Renal pelvis (tissue), 4 donors: ENCODE results near the gene AOPEP. TPM values are rescaled to one million over a fixed set of nuclear protein-coding genes. Genes with fewer than 3 reads are reported as not detected.

Experiments used
- DNase-seq: peaks from one replicate; pipeline ENCODE4 v3.0.0-alpha.2; 2013
- polyA plus RNA-seq, 3 donors: library from polyadenylated mRNA; unstranded; fragments of 120-200 nt; gene quantifications; one replicate each; pipeline ENCODE4 v1.2.1, GENCODE V29; 2013; ENCODE audit not compliant: insufficient read length in 3 of 3

AOPEP gene
- polyA plus RNA-seq, 3 donors = 57.9 to 61.7 (median 59.4) TPM

- no peak for DNase-seq
Measured at GRCh38 chr9:95058795-95059386, 332.4 kb downstream of the AOPEP start.

GRCh38 chr9:95060234-95060633 lies 333.7 kb downstream of the AOPEP start:
- no peak for DNase-seq

GRCh38 chr9:95060916-95061315 lies 334.4 kb downstream of the AOPEP start:
- no peak for DNase-seq

GRCh38 chr9:95061916-95062595 lies 335.6 kb downstream of the AOPEP start:
- DNase-seq = no peak

- no peak for DNase-seq
Measured at GRCh38 chr9:95062596-95063065, 336.1 kb downstream of the AOPEP start.

GRCh38 chr9:95063300-95063699 lies 336.8 kb downstream of the AOPEP start:
- no peak for DNase-seq

- DNase-seq = no peak
Measured at GRCh38 chr9:95065224-95065623, 338.7 kb downstream of the AOPEP start.

GRCh38 chr9:95067057-95067456 lies 340.6 kb downstream of the AOPEP start:
- no peak for DNase-seq

GRCh38 chr9:95067897-95068296 lies 341.4 kb downstream of the AOPEP start:
- no peak for DNase-seq

- no peak for DNase-seq
Measured at GRCh38 chr9:95070549-95071021, 344.1 kb downstream of the AOPEP start.

GRCh38 chr9:95071450-95071849 lies 345.0 kb downstream of the AOPEP start:
- DNase-seq = no peak

- no peak for DNase-seq
Measured at GRCh38 chr9:95071925-95072324, 345.4 kb downstream of the AOPEP start.

- DNase-seq = no peak
Measured at GRCh38 chr9:95073042-95073607, 346.6 kb downstream of the AOPEP start.

- no peak for DNase-seq
Measured at GRCh38 chr9:95073918-95074317, 347.4 kb downstream of the AOPEP start.

- DNase-seq = no peak
Measured at GRCh38 chr9:95074632-95075031, 348.1 kb downstream of the AOPEP start.

GRCh38 chr9:95075700-95076099 lies 349.2 kb downstream of the AOPEP start:
- no peak for DNase-seq

GRCh38 chr9:95076696-95077052 lies 350.2 kb downstream of the AOPEP start:
- DNase-seq = no peak

- no peak for DNase-seq
Measured at GRCh38 chr9:95077053-95077765, 350.7 kb downstream of the AOPEP start.

GRCh38 chr9:95077766-95078370 lies 351.4 kb downstream of the AOPEP start:
- DNase-seq = no peak

GRCh38 chr9:95078511-95078910 lies 352.0 kb downstream of the AOPEP start:
- no peak for DNase-seq

- no peak for DNase-seq
Measured at GRCh38 chr9:95078939-95079338, 352.4 kb downstream of the AOPEP start.

GRCh38 chr9:95079461-95079860 lies 353.0 kb downstream of the AOPEP start:
- DNase-seq = no peak
